MCF 10A (cell line): ENCODE results near the gene MAP4K2. TPM values are rescaled to one million over a fixed set of nuclear protein-coding genes. Genes with fewer than 3 reads are reported as not detected.

Source experiments
- BruUV-seq: library from RNA; stranded (reverse); fragments of 400-500 nt; replicated peaks from 2 replicates; lab custom pipeline; 2021; lab: Mats Ljungman, UMichigan
- CTCF ChIA-PET: fragments of 300-600 bp; sonication (Branson Sonifier 250); formaldehyde crosslinking; extraction: SDS; loops from one replicate; lab custom pipeline; 2021; ENCODE audit warnings: antibody characterized with exemption, inconsistent platforms; lab: Yijun Ruan, JAX
- POLR2A ChIA-PET: fragments of 300-600, 350-650 bp; sonication (Branson Sonifier 250); formaldehyde crosslinking; extraction: SDS; loops from one replicate; lab custom pipeline; 2020; ENCODE audit warnings: antibody characterized with exemption, inconsistent platforms; lab: Yijun Ruan, JAX
- DNase-seq: peaks from one replicate; pipeline ENCODE4 v3.0.0-alpha.2; 2018; ENCODE audit not compliant: unreplicated experiment
- H3K27ac Mint-ChIP-seq: one replicate; pipeline ENCODE4 v1.8.0; 2022; ENCODE audit warnings: mild to moderate bottlenecking, low read depth, mixed read lengths; ENCODE audit not compliant: unreplicated experiment
- H3K27me3 Mint-ChIP-seq: one replicate; pipeline ENCODE4 v1.8.0; 2022; ENCODE audit warnings: mixed read lengths; ENCODE audit not compliant: insufficient read depth, unreplicated experiment
- H3K36me3 Mint-ChIP-seq: one replicate; pipeline ENCODE4 v1.8.0; 2022; ENCODE audit warnings: mild to moderate bottlenecking, moderate library complexity, mixed read lengths; ENCODE audit not compliant: insufficient read depth, unreplicated experiment
- H3K4me1 Mint-ChIP-seq: one replicate; pipeline ENCODE4 v1.8.0; 2022; ENCODE audit warnings: mixed read lengths; ENCODE audit not compliant: insufficient read depth, unreplicated experiment
- H3K4me3 Mint-ChIP-seq: one replicate; pipeline ENCODE4 v1.8.0; 2022; ENCODE audit warnings: mild to moderate bottlenecking, moderate library complexity, mixed read lengths; ENCODE audit not compliant: unreplicated experiment
- H3K9me3 Mint-ChIP-seq: one replicate; pipeline ENCODE4 v1.8.0; 2022; ENCODE audit warnings: mixed read lengths; ENCODE audit not compliant: unreplicated experiment
- intact Hi-C: fragments of 100-400 bp; cut with micrococcal nuclease; formaldehyde crosslinking; loops from 2 replicates; pipeline ENCODE4 v1.14.1; 2022
- total RNA-seq: library from RNA; stranded (reverse); gene quantifications from 2 replicates; pipeline ENCODE4 v1.2.3, GENCODE V29; 2022
- TF ChIP-seq, protein P1 (sequence below): fragments of 200-600 bp; IDR thresholded peaks from one replicate; pipeline ENCODE4 v1.8.0; 2022; ENCODE audit warnings: antibody characterized with exemption, mild to moderate bottlenecking; ENCODE audit not compliant: unreplicated experiment

MAP4K2 gene
- total RNA-seq, 1 experiment from 2014 or later: 6.8 TPM

DNA sequence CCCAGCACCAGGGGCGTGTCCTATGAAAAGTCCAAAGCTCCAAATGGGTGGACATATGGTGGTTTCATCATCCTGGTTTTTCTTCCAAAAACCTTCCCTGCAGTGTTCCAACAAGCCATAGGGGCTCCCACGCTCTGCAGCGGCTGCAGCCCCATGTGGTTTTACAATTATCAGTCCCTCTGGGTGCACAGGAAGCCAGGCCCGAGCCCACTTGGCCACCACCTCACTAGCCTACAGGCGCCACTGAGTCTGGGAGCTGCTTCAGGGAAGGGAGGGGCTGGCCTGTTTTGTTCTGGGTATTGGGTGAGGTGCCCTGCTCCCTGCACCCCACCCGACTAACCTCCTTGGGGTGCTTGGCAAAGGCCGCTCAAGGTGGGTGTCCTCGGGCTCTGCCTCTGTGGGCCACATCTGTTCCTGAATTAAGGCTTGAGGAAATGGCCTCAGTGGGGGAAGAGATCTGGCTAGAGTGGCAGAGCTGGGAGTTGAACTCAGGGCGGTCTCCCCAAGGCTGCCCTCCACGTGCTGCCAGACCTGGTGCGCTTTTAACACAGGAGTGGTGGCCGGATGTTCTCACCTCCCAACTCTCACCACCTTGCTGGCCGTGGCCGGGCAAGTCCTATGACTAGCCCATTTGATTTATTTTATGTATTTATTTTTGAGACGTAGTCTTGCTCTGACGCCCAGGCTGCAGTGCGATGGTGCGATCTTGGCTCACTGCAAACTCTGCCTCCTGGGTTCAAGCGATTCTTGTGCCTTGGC is 46.8 kb upstream of the MAP4K2 start:
- peaks cover 9% of the 10 kb centered on the region for H3K36me3 Mint-ChIP-seq
- intact Hi-C loops: no loop called here
- ChIA-PET POLR2A (interaction anchor here (0.6 to 2.3 kb wide), 6 partner anchors 25 to 165 kb away, joined by 3 to 22 read pairs (median 4); partner anchors contain the start of genes ATG2A and EHD1), CTCF (interaction anchor here (0.6 to 15.7 kb wide), 8 partner anchors 10 to 164 kb away, joined by 3 to 286 read pairs (median 25); partner anchors contain the start of genes ARL2, BATF2 and EHD1)
- peaks cover 28% of the 10 kb centered on the region for H3K4me1 Mint-ChIP-seq
- H3K27ac Mint-ChIP-seq: no peak overlapping the region
- H3K4me3 Mint-ChIP-seq: no peak overlapping the region
- no peak for DNase-seq
- no peaks in the 10 kb centered on the region for H3K27me3 Mint-ChIP-seq
- no peaks in the 10 kb centered on the region for H3K9me3 Mint-ChIP-seq
- TF ChIP-seq, protein P1, sequence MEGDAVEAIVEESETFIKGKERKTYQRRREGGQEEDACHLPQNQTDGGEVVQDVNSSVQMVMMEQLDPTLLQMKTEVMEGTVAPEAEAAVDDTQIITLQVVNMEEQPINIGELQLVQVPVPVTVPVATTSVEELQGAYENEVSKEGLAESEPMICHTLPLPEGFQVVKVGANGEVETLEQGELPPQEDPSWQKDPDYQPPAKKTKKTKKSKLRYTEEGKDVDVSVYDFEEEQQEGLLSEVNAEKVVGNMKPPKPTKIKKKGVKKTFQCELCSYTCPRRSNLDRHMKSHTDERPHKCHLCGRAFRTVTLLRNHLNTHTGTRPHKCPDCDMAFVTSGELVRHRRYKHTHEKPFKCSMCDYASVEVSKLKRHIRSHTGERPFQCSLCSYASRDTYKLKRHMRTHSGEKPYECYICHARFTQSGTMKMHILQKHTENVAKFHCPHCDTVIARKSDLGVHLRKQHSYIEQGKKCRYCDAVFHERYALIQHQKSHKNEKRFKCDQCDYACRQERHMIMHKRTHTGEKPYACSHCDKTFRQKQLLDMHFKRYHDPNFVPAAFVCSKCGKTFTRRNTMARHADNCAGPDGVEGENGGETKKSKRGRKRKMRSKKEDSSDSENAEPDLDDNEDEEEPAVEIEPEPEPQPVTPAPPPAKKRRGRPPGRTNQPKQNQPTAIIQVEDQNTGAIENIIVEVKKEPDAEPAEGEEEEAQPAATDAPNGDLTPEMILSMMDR: no peak
- BruUV-seq: no TSS peak

DNA sequence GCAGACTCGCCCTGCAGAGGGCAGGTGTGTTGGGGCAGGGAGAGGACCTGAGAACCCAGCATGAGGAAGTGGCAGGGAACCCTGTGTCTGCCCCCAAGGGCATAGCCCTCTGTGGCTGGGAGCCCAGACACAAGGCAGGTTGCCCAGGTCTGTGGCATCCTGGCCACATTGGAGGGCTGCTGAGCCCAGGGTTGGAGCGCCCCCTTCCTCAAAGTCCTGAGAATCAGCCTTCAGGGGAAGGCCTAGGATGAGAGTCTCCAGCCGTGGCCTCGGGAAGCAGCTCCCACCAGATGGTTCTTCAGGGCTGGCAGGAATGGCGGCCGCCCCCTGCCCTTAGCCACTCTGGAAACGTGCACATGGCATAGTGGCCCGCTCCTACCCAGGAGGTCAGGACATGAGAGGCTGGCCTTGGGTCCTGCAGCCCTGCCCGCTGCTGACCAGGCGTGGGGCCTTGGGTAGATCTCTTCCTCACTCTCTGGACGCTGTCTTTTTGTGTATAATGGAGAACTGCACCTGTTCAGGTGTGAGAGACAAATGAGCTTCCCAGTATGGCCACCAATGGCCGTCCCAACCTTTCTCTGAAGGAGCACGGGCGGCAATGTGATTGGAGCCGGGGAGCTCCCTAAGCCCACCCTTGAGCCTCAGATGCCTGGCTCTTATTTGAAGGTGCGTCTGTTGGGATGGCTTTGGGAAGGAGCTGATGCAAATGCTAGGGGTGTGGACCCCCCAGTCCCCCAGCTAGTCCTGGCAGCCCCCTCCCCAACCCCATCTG is 46.0 kb upstream of the MAP4K2 start:
- CTCF ChIA-PET: interaction anchor here (0.6 to 15.7 kb wide), 15 partner anchors 11 to 263 kb away, joined by 3 to 286 read pairs (median 7); partner anchors contain the start of genes ARL2, BATF2, EHD1 and TM7SF2
- POLR2A ChIA-PET: interaction anchor here (0.6 to 2.3 kb wide), 8 partner anchors 15 to 166 kb away, joined by 3 to 22 read pairs (median 5); partner anchors contain the start of genes ATG2A, EHD1 and SF1
- intact Hi-C loops: no loop called here
- no TSS peak for BruUV-seq
- DNase-seq: no peak
- Mint-ChIP-seq H3K9me3 (no peaks in the 10 kb centered on the region), H3K4me3 (no peak overlapping the region), H3K27ac (no peak overlapping the region), H3K27me3 (no peaks in the 10 kb centered on the region), H3K36me3 (peaks cover 1% of the 10 kb centered on the region), H3K4me1 (peaks cover 24% of the 10 kb centered on the region)
- TF ChIP-seq, protein P1: no peak

GRCh38 chr11:64848214-64848825 is 45.3 kb upstream of the MAP4K2 start:
- intact Hi-C loops: no loop called here
- no peak overlapping the region for H3K4me3 Mint-ChIP-seq
- H3K9me3 Mint-ChIP-seq: no peaks in the 10 kb centered on the region
- ChIA-PET CTCF (interaction anchor here (0.7 to 15.7 kb wide), 24 partner anchors 8 to 273 kb away, joined by 3 to 286 read pairs (median 5); partner anchors contain the start of genes ARL2, BATF2, EHD1 and FAU), POLR2A (interaction anchor here (0.7 to 2.3 kb wide), 9 partner anchors 8 to 262 kb away, joined by 4 to 22 read pairs (median 7); partner anchors contain the start of genes ATG2A, EHD1 and SF1)
- H3K27me3 Mint-ChIP-seq: no peaks in the 10 kb centered on the region
- BruUV-seq: no TSS peak
- peaks cover 30% of the 10 kb centered on the region for H3K4me1 Mint-ChIP-seq
- H3K27ac Mint-ChIP-seq: no peak overlapping the region
- peaks cover under 1% of the 10 kb centered on the region for H3K36me3 Mint-ChIP-seq
- TF ChIP-seq, protein P1: no peak
- no peak for DNase-seq
